GM23248 (cell line): ENCODE data around the gene MARCHF2. TPM values are rescaled to one million over a fixed set of nuclear protein-coding genes. Genes with fewer than 3 reads are reported as not detected.

ENCODE experiments used
- DNase-seq: peaks from one replicate; pipeline ENCODE4 v3.0.0-alpha.2; 2015
- H2AFZ ChIP-seq: fragments of 200-600 bp; sonication (generic); 2 replicates; pipeline ENCODE4 v1.6.1; 2016; ENCODE audit warnings: antibody characterized with exemption
- H3F3A ChIP-seq: fragments of 200-600 bp; sonication (generic); 2 replicates; pipeline ENCODE4 v1.6.1; 2016; ENCODE audit warnings: mild to moderate bottlenecking, antibody characterized with exemption, mixed run types; ENCODE audit not compliant: insufficient read depth
- H3K27ac ChIP-seq: fragments of 200-600 bp; sonication (generic); 2 replicates; pipeline ENCODE4 v1.5.1; 2016; ENCODE audit warnings: mild to moderate bottlenecking
- H3K27me3 ChIP-seq: fragments of 200-600 bp; sonication (generic); replicated peaks from 2 replicates; pipeline ENCODE4 v1.6.1; 2016; ENCODE audit warnings: mild to moderate bottlenecking; ENCODE audit not compliant: insufficient read depth
- H3K36me3 ChIP-seq: fragments of 200-600 bp; sonication (generic); 2 replicates; pipeline ENCODE4 v1.6.1; 2016; ENCODE audit warnings: low read depth, mild to moderate bottlenecking
- H3K4me1 ChIP-seq: fragments of 200-600 bp; sonication (generic); 2 replicates; pipeline ENCODE4 v1.6.1; 2016; ENCODE audit warnings: mild to moderate bottlenecking; ENCODE audit not compliant: insufficient read depth
- H3K4me2 ChIP-seq: fragments of 200-600 bp; sonication (generic); one replicate; pipeline ENCODE4 v1.6.1; 2016; ENCODE audit warnings: mild to moderate bottlenecking; ENCODE audit not compliant: unreplicated experiment
- H3K4me3 ChIP-seq: fragments of 200-600 bp; sonication (generic); 2 replicates; pipeline ENCODE4 v1.5.1; 2016; ENCODE audit warnings: mild to moderate bottlenecking
- H3K79me2 ChIP-seq: fragments of 200-600 bp; sonication (generic); 2 replicates; pipeline ENCODE4 v1.6.1; 2016; ENCODE audit warnings: mild to moderate bottlenecking; ENCODE audit not compliant: insufficient read depth
- H3K9ac ChIP-seq: fragments of 200-600 bp; sonication (generic); 2 replicates; pipeline ENCODE4 v1.6.1; 2016; ENCODE audit warnings: mild to moderate bottlenecking
- H3K9me2 ChIP-seq: fragments of 200-600 bp; sonication (generic); 2 replicates; pipeline ENCODE4 v1.6.1; 2016; ENCODE audit warnings: mixed run types, mild to moderate bottlenecking, moderate library complexity; ENCODE audit not compliant: insufficient read depth
- H3K9me3 ChIP-seq: fragments of 200-600 bp; sonication (generic); one replicate; pipeline ENCODE4 v1.6.1; 2017; ENCODE audit warnings: low read depth
- H4K20me1 ChIP-seq: fragments of 200-600 bp; sonication (generic); 2 replicates; pipeline ENCODE4 v1.6.0; 2016; ENCODE audit not compliant: insufficient read depth
- EZH2 ChIP-seq: fragments of 200-600 bp; sonication (generic); IDR thresholded peaks from 2 replicates; pipeline ENCODE4 v1.6.1; 2018; ENCODE audit warnings: antibody characterized with exemption, mild to moderate bottlenecking; ENCODE audit not compliant: insufficient read depth, poor library complexity, severe bottlenecking
- EZH2phosphoT487 ChIP-seq: fragments of 200-600 bp; sonication (generic); IDR thresholded peaks from 2 replicates; pipeline ENCODE4 v1.6.1; 2018; ENCODE audit warnings: antibody characterized with exemption, moderate library complexity, mild to moderate bottlenecking, low read depth; ENCODE audit not compliant: insufficient read depth
- WGBS, 2 experiments: methylation state at CpG; one replicate each; pipeline ENCODE4 v1.1.6; 2015 to 2017; ENCODE audit warnings: low lambda C conversion rate in 2 of 2, low coverage in 1 of 2; ENCODE audit errors: missing lambda C conversion rate in 2 of 2; 5-methylcytosine and 5-hydroxymethylcytosine counted together
- in situ Hi-C: fragments of 300-500 bp; cut with MboI; formaldehyde crosslinking; loops from 2 replicates; pipeline ENCODE4 v1.15.0; 2020
- polyA plus RNA-seq: library from polyadenylated mRNA; unstranded; fragments of >200 nt; fragmentation: Nextera tagmentation; extraction: Ambion mirVana; gene quantifications from 2 replicates; pipeline ENCODE4 v1.2.1, GENCODE V29; 2016
- total RNA-seq: library from RNA; depleted of rRNA; stranded (reverse); fragments of >200 nt; shearing (Covaris generic); gene quantifications from 2 replicates; pipeline ENCODE4 v1.2.3, GENCODE V29; 2014

MARCHF2 gene
- total and polyA plus RNA-seq, 2 experiments from 2014 or later: 33.1 to 87.4 TPM

GRCh38 chr19:8452446-8453123 is 39.5 kb downstream of the MARCHF2 start:
- DNase-seq: no peak
- Histone ChIP-seq H3K9ac (no peak overlapping the region), H3K27ac (0 out of 2 replicates have a peak overlapping the region, but pooled peaks have one; percentile 47), H3K9me2 (no peaks in the 10 kb centered on the region), H3K79me2 (peaks cover 98% of the 10 kb centered on the region), H3K36me3 (peaks cover 7% of the 10 kb centered on the region; the same call in 1 of the 2 replicates), H3K4me1 (peaks cover 19% of the 10 kb centered on the region), H3K4me2 (peak overlapping the region; percentile 52), H2AFZ (no peak overlapping the region), H3F3A (peaks cover 26% of the 10 kb centered on the region), H3K4me3 (no peak overlapping the region), H3K27me3 (no peaks in the 10 kb centered on the region), H4K20me1 (peaks cover 47% of the 10 kb centered on the region), H3K9me3 (no peaks in the 10 kb centered on the region)
- in situ Hi-C loops: no loop called here
- TF ChIP-seq EZH2 (no peak), EZH2phosphoT487 (no peak)
- WGBS, 2 experiments: 54 to 66% methylated on average over 4 of the region's 4 CpGs

GRCh38 chr19:8453616-8454015 is 40.5 kb downstream of the MARCHF2 start:
- Histone ChIP-seq H2AFZ (no peak overlapping the region), H3K27me3 (no peaks in the 10 kb centered on the region), H3K79me2 (peaks cover 98% of the 10 kb centered on the region), H3K27ac (no peak overlapping the region), H3K4me3 (no peak overlapping the region), H3K36me3 (peaks cover 7% of the 10 kb centered on the region; the same call in 1 of the 2 replicates), H3F3A (peaks cover 37% of the 10 kb centered on the region), H4K20me1 (peaks cover 57% of the 10 kb centered on the region), H3K9me3 (no peaks in the 10 kb centered on the region), H3K4me2 (no peak overlapping the region), H3K9me2 (no peaks in the 10 kb centered on the region), H3K9ac (no peak overlapping the region), H3K4me1 (peaks cover 25% of the 10 kb centered on the region)
- WGBS, 2 experiments: 86% methylated on average over 6 of the region's 6 CpGs
- no peak for DNase-seq
- in situ Hi-C loops: no loop called here
- TF ChIP-seq EZH2: no peak
- no peak for TF ChIP-seq EZH2phosphoT487

GRCh38 chr19:8454218-8454617 is 41.1 kb downstream of the MARCHF2 start:
- Histone ChIP-seq H3K4me1 (peaks cover 31% of the 10 kb centered on the region), H3F3A (peaks cover 43% of the 10 kb centered on the region), H3K9me3 (no peaks in the 10 kb centered on the region), H3K4me2 (no peak overlapping the region), H3K27me3 (no peaks in the 10 kb centered on the region), H4K20me1 (peaks cover 61% of the 10 kb centered on the region), H3K27ac (no peak overlapping the region), H3K9ac (no peak overlapping the region), H3K4me3 (no peak overlapping the region), H3K79me2 (peaks cover 98% of the 10 kb centered on the region), H3K9me2 (no peaks in the 10 kb centered on the region), H2AFZ (no peak overlapping the region), H3K36me3 (peaks cover 7% of the 10 kb centered on the region; the same call in 1 of the 2 replicates)
- no peak for DNase-seq
- in situ Hi-C loops: no loop called here
- 54 to 60% methylated on average over 1 of the region's 1 CpG for WGBS, 2 experiments
- TF ChIP-seq EZH2phosphoT487 (no peak), EZH2 (no peak)

- H2AFZ ChIP-seq: no peak overlapping the region
- no peak overlapping the region for H3K4me3 ChIP-seq
- 87 to 88% methylated on average over 5 of the region's 5 CpGs for WGBS, 2 experiments
- no peaks in the 10 kb centered on the region for H3K27me3 ChIP-seq
- peaks cover 51% of the 10 kb centered on the region for H3F3A ChIP-seq
- H3K9me2 ChIP-seq: no peaks in the 10 kb centered on the region
- H3K79me2 ChIP-seq: peaks cover 97% of the 10 kb centered on the region
- peaks cover 38% of the 10 kb centered on the region for H3K4me1 ChIP-seq
- no peak overlapping the region for H3K27ac ChIP-seq
- TF ChIP-seq EZH2 (no peak), EZH2phosphoT487 (no peak)
- no peak for DNase-seq
- no peak overlapping the region for H3K9ac ChIP-seq
- in situ Hi-C loops: no loop called here
- H3K4me2 ChIP-seq: no peak overlapping the region
- H3K9me3 ChIP-seq: no peaks in the 10 kb centered on the region
- H3K36me3 ChIP-seq: peaks cover 7% of the 10 kb centered on the region; the same call in 1 of the 2 replicates
- H4K20me1 ChIP-seq: peaks cover 64% of the 10 kb centered on the region
Measured at GRCh38 chr19:8455018-8455417, 41.9 kb downstream of the MARCHF2 start.
